GM21717 (cell line): ENCODE results near the gene ANKRD9.

Experiments used
- ATAC-seq: cut with Tn5 transposase; IDR thresholded peaks from one replicate; pipeline ENCODE4 v1.9.1; 2021; ENCODE audit warnings: mild to moderate bottlenecking, moderate library complexity; ENCODE audit not compliant: unreplicated experiment

Gene ANKRD9

GRCh38 chr14:102499401-102500157 is 10.0 kb downstream of the ANKRD9 start:
- no peak for ATAC-seq

GRCh38 chr14:102498678-102499265 is 10.8 kb downstream of the ANKRD9 start:
- ATAC-seq = no peak

GRCh38 chr14:102497998-102498677 is 11.4 kb downstream of the ANKRD9 start:
- no peak for ATAC-seq

- ATAC-seq = no peak
Measured at GRCh38 chr14:102496958-102497744, 12.4 kb downstream of the ANKRD9 start.

GRCh38 chr14:102496331-102496691 is 13.3 kb downstream of the ANKRD9 start:
- ATAC-seq = no peak

- no peak for ATAC-seq
Measured at GRCh38 chr14:102495491-102496330, 13.9 kb downstream of the ANKRD9 start.

GRCh38 chr14:102493585-102493984 is 16.0 kb downstream of the ANKRD9 start:
- no peak for ATAC-seq

GRCh38 chr14:102493096-102493495 is 16.5 kb downstream of the ANKRD9 start:
- no peak for ATAC-seq

GRCh38 chr14:102492531-102492910 is 17.1 kb downstream of the ANKRD9 start:
- ATAC-seq = no peak

GRCh38 chr14:102491786-102492530 is 17.6 kb downstream of the ANKRD9 start:
- ATAC-seq = no peak

GRCh38 chr14:102491366-102491765 is 18.2 kb downstream of the ANKRD9 start:
- no peak for ATAC-seq

- ATAC-seq = no peak
Measured at GRCh38 chr14:102490456-102490855, 19.1 kb downstream of the ANKRD9 start.

- ATAC-seq = no peak
Measured at GRCh38 chr14:102487204-102487577, 22.4 kb downstream of the ANKRD9 start.

GRCh38 chr14:102486513-102487203 is 22.9 kb downstream of the ANKRD9 start:
- ATAC-seq = no peak

GRCh38 chr14:102485693-102486512 is 23.7 kb downstream of the ANKRD9 start:
- ATAC-seq = no peak

GRCh38 chr14:102484316-102484715 is 25.3 kb downstream of the ANKRD9 start:
- no peak for ATAC-seq

GRCh38 chr14:102481791-102482238 is 27.8 kb downstream of the ANKRD9 start:
- ATAC-seq = no peak

GRCh38 chr14:102481371-102481770 is 28.2 kb downstream of the ANKRD9 start:
- no peak for ATAC-seq
